ENCODE data around the gene STEAP4. TPM values are rescaled to one million over a fixed set of nuclear protein-coding genes. Genes with fewer than 3 reads are reported as not detected.

Gene STEAP4
- polyA plus RNA-seq (0.52 to 5.8 TPM (median 2.0 TPM) in 3 replicates), polyA minus RNA-seq (0.16 to 6.4 TPM (median 2.2 TPM) in 3 replicates)
- 20.3 TPM for polyA plus RNA-seq (2011; ENCODE audit: low read depth)
- 0.43 and 0.77 TPM in 2 replicates for polyA plus RNA-seq (2011; cell fraction: cytosol; rRNA removed)
- polyA plus RNA-seq (2011; cell fraction: nucleus; rRNA removed), result 4.7 and 6.1 TPM in 2 replicates
- 0.39 and 13.3 TPM in 2 replicates for polyA plus RNA-seq (2012; ENCODE audit: low replicate concordance)
- 0.58 TPM for polyA minus RNA-seq (2011; cell fraction: cytosol; rRNA and poly(A)+ RNA removed)
- 3.5 and 9.3 TPM in 2 replicates for polyA minus RNA-seq (2011; cell fraction: nucleus; rRNA and poly(A)+ RNA removed)

DNA sequence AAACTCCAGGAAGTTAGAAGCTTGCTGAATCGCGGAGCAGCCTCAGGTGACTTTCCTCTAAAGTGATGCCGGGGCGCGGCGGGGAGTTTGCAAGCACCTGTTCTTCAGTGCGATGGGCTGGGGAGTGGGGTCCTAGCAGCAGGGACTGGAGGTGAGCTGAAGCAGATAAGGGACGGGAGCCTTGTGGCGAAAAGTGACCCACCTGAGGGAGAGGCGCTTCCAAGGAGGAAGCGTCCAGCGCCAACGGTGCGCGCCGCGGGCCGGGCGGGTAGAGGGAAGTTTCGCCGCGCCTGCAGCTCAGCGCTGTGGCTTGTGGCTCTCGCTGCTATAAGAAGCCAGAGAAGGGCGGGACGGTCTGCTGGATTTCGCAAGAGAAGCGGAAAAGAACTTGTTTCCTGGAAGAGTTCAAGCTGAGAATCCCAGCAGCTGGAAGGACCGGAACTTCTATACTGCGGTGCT is at the start of gene STEAP4:
TSS of gene STEAP4 (minus strand) at position 305 of the 459 bp plus-strand sequence. CDS start 22,625 bp downstream, outside the sequence.
- no peaks in the 10 kb centered on the region for H3K9me3 ChIP-seq (ENCODE audit: control insufficient read depth, low read depth, low read length)
- no peaks in the 10 kb centered on the region for H3K36me3 ChIP-seq (ENCODE audit: control insufficient read depth in 2 of 2, extremely low read depth in 1 of 2, insufficient read depth in 2 of 2, low read length in 2 of 2)
- H3K27ac ChIP-seq (ENCODE audit: control insufficient read depth, insufficient read depth, low read length), result no peak within 1 kb of the TSS
- peak within 1 kb of the TSS; percentile 24 to 63 (median 34) for H3K4me3 ChIP-seq (ENCODE audit: control insufficient read depth in 2 of 3, extremely low read depth in 1 of 3, insufficient read depth in 2 of 3, low read depth in 1 of 3, low read length in 3 of 3)
- H3K9ac ChIP-seq (ENCODE audit: control insufficient read depth, extremely low read depth, insufficient read depth, low read length), result peak within 1 kb of the TSS; percentile 35
- no peaks in the 10 kb centered on the region for H4K20me1 ChIP-seq (ENCODE audit: control insufficient read depth, extremely low read depth, insufficient read depth, low read length)
- no peak for TF ChIP-seq EZH2 (IDR thresholded peaks at IDR 0.05; ENCODE audit: low read length)
- TF ChIP-seq, protein P1, sequence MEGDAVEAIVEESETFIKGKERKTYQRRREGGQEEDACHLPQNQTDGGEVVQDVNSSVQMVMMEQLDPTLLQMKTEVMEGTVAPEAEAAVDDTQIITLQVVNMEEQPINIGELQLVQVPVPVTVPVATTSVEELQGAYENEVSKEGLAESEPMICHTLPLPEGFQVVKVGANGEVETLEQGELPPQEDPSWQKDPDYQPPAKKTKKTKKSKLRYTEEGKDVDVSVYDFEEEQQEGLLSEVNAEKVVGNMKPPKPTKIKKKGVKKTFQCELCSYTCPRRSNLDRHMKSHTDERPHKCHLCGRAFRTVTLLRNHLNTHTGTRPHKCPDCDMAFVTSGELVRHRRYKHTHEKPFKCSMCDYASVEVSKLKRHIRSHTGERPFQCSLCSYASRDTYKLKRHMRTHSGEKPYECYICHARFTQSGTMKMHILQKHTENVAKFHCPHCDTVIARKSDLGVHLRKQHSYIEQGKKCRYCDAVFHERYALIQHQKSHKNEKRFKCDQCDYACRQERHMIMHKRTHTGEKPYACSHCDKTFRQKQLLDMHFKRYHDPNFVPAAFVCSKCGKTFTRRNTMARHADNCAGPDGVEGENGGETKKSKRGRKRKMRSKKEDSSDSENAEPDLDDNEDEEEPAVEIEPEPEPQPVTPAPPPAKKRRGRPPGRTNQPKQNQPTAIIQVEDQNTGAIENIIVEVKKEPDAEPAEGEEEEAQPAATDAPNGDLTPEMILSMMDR (optimal IDR thresholded peaks at IDR 0.05 in 1 of 3, IDR thresholded peaks at IDR 0.05 in 1 of 3, conservative IDR thresholded peaks at IDR 0.05 in 1 of 3; ENCODE audit: extremely low read depth in 1 of 3, insufficient read depth in 2 of 3, low read length in 3 of 3), result no peak
- H3K9me1 ChIP-seq (ENCODE audit: control insufficient read depth, extremely low read depth, insufficient read depth, low read length), result no peaks in the 10 kb centered on the region
- no peaks in the 10 kb centered on the region for H3K79me2 ChIP-seq (ENCODE audit: control insufficient read depth, insufficient read depth, low read length)
- dilution Hi-C loops (cut with MboI; ENCODE audit: extremely low pct_ligation_motif_present, low sequenced_read_pairs), result no loop called here
- peak within 1 kb of the TSS; percentile 87 for H2AFZ ChIP-seq (ENCODE audit: control insufficient read depth, low read length)
- DNase-seq (ENCODE audit: low read depth, low spot score) (no peak), FAIRE-seq (peak; percentile 29)
- peak within 1 kb of the TSS; percentile 91 for H3K4me2 ChIP-seq (ENCODE audit: control insufficient read depth, extremely low read depth, insufficient read depth, low read depth, low read length)
- H3K4me1 ChIP-seq (ENCODE audit: control insufficient read depth, extremely low read depth, insufficient read depth, low read length), result peaks cover 10% of the 10 kb centered on the region
- H3K27me3 ChIP-seq (ENCODE audit: control insufficient read depth, extremely low read depth, insufficient read depth, low read length), result no peaks in the 10 kb centered on the region

DNA sequence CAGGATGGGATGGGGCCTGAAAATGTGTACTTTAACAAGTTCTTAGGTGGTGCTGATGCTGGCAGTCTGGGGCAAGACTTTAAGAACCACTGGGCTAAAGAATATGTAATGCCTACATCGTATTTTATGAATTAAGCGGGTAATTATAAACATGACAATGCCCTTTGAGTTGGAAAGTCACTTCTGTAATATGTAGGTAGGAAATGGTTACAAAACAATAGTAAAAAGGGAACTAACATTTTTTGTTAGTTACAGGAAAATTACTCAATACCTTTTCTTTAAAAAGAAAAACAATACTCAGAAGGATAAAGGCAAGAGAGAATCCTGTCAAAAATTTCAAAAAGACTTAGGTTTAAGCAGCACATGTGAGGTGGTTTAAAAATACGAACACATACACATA is 48.3 kb upstream of the STEAP4 start:
- DNase-seq (ENCODE audit: low read depth, low spot score), result no peak
- no peaks in the 10 kb centered on the region for H3K27me3 ChIP-seq (ENCODE audit: control insufficient read depth, extremely low read depth, insufficient read depth, low read length)
- no peak for FAIRE-seq
- no peaks in the 10 kb centered on the region for H3K4me1 ChIP-seq (ENCODE audit: control insufficient read depth, extremely low read depth, insufficient read depth, low read length)
- H3K4me2 ChIP-seq (ENCODE audit: control insufficient read depth, extremely low read depth, insufficient read depth, low read depth, low read length), result no peak overlapping the region
- no peak overlapping the region for H3K27ac ChIP-seq (ENCODE audit: control insufficient read depth, insufficient read depth, low read length)
- H3K9ac ChIP-seq (ENCODE audit: control insufficient read depth, extremely low read depth, insufficient read depth, low read length), result no peak overlapping the region
- no peaks in the 10 kb centered on the region for H3K36me3 ChIP-seq (ENCODE audit: control insufficient read depth in 2 of 2, extremely low read depth in 1 of 2, insufficient read depth in 2 of 2, low read length in 2 of 2)
- H2AFZ ChIP-seq (ENCODE audit: control insufficient read depth, low read length), result no peak overlapping the region
- dilution Hi-C loops (cut with MboI; ENCODE audit: extremely low pct_ligation_motif_present, low sequenced_read_pairs), result no loop called here
- no peaks in the 10 kb centered on the region for H4K20me1 ChIP-seq (ENCODE audit: control insufficient read depth, extremely low read depth, insufficient read depth, low read length)
- no peaks in the 10 kb centered on the region for H3K79me2 ChIP-seq (ENCODE audit: control insufficient read depth, insufficient read depth, low read length)
- no peaks in the 10 kb centered on the region for H3K9me1 ChIP-seq (ENCODE audit: control insufficient read depth, extremely low read depth, insufficient read depth, low read length)
- TF ChIP-seq EZH2 (IDR thresholded peaks at IDR 0.05; ENCODE audit: low read length), result no peak
- TF ChIP-seq, protein P1 (optimal IDR thresholded peaks at IDR 0.05 in 1 of 3, IDR thresholded peaks at IDR 0.05 in 1 of 3, conservative IDR thresholded peaks at IDR 0.05 in 1 of 3; ENCODE audit: extremely low read depth in 1 of 3, insufficient read depth in 2 of 3, low read length in 3 of 3), result no peak
- H3K4me3 ChIP-seq (ENCODE audit: control insufficient read depth in 2 of 3, extremely low read depth in 1 of 3, insufficient read depth in 2 of 3, low read depth in 1 of 3, low read length in 3 of 3), result no peak overlapping the region
- H3K9me3 ChIP-seq (ENCODE audit: control insufficient read depth, low read depth, low read length), result no peaks in the 10 kb centered on the region

Data from keratinocyte (primary cell).